GM04503 (cell line): ENCODE data around the gene C3orf22.

Experiments used
- DNase-seq: peaks from one replicate; pipeline ENCODE4 v3.0.0-alpha.2; 2012; ENCODE audit warnings: low read depth

The C3orf22 gene

DNA sequence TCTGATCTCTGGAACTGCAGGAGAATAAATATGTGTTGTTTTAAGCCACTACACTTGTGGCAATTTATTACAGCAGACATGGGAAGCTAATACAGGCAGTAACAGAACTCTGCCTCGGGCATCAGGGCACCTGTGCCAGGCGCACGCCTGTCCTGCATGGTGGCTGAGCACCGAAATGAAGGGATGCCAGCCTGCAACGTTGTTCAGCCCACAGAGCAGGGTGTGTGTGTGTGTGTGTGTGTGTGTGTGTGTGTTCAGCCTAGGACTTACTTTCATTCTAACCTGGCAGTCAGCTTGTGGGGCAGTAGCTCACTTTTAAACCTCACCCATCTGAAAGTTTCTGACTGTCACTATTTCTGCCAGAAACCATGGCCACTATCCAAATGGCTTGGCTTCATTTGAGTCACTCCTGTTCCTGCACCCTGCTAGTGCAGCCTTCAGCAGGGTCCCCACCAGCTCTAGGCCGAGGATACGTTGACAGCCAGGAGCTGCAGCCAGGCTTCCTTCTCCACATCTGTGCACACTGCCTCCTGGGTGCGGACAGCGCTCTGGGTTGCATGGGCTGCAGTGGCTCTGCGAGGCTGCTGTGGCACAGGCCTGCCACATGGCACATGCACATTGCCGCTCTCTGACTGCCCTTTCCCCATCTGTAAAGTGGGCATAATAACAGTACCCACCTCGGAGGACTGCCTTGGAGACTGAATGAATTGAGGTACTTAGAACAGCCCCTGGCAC is 45.6 kb downstream of the C3orf22 start:
- no peak for DNase-seq

DNA sequence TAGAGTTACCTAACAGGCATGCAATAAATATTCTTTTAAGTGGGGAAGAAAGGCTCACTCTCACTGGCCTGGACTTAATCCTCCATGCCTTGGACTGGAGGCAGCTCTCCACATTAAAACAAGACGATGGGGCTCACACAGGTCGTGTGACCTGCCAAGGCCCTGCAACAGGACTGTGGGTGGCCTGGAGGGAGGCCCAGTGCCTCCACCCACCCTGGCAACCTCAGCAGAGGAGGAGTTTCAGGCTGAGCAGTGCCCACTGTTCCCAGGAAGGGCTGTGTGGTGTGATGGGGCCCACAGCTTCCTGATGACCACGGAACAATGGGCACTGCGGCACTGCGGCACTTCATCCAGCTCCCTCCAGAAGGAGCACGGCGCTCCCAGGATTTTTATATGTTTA is 46.7 kb downstream of the C3orf22 start:
- DNase-seq: no peak

DNA sequence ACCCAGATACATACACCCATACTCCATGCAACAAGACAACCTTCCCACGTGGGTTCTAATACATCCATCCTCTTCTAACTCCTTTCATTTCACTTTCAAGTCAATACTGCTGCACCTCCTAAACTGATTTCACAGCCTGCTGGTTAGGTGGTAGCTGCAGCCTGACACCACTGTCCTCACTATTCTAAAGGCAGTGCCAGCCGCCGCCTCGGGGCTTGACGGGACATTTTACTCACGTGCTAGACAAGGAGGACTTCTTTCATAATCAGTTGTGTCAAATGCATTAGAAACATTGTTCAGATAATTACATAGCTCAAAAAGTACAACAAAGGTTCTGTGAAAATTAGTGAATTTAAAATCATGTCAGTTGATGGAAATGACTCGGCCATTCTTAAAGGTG is 47.4 kb downstream of the C3orf22 start:
- DNase-seq: no peak

DNA sequence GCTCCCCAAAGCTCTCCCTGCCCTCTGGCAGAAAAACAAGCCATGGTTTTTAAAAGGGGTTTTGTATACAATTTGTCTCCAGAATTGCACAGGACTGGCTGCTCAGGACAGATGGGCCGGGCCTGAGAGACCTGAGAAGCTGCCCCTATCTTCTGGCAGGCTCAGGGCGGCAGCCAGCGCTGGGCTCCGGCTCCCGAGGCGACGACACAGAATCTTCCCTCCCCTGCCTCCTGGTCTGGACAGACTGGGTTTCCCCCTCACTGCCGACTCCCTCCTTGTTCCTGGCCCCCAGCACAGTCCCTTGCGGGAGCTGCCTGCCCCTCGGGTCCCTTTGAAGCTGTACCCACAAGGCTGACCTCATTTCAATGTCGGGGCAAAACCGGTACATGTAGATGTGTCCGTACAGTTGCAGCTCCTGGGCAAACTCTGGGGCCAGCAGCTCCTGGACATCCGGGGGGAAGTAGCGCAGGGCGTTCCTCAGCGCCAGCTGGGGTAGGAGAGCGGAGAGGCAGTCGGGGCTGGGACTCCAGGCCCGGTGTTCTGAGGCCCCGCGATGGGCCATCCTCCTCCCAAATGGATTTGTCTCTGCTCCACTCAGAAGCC is 48.3 kb downstream of the C3orf22 start:
- DNase-seq: no peak

DNA sequence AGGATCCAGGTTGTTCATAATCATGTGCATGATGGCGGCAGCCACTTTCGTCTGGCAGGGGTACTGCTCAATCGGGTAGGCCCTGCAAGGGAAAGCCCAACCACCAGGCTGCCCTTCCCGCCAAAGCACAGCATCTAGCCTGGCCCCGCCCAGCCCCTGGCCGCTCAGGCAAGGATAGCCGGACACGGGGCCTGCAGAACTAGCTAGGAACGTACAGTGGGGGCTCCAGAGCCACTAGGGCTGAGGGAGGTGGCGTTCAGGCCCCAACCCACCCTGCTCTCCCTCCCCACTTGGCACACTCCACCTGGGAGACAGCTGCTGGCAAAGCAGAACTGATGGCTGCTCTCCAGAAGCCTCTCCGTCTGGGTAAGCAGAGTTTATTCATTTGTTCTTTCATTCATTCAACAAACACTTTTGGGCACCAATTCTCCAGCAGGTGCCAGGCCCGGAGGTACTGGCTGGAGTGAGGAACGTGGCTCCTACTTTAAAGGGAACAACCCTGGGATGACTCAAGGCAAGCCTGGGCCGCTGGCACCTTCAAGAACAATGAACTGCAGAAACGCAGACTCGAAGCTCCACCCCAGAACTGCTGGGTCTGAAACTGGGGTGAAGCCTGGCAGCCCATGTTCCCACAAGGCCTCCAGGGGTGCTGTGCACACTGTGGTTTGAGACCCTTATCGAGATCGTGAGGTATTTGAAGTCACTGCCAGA is 49.0 kb downstream of the C3orf22 start:
- no peak for DNase-seq

DNA sequence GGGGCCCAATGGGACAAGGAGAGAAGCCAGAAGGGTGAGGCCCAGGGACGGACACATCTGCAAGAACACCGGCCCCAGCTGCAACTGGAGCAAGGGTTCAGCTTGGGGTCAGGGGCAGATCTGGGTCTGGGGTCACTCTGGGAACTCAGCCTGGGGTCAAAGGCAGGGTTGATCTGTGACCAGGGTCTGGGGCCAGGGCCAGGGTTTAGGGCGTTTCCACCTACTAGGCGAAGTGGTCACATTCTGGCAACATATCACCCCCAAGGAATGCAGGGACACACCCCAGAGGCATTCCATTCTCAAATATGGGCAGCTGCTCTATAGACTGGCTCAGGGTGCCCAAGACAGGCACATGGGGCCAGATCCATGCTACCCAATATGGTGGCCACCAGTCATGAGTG is 50.2 kb downstream of the C3orf22 start:
- DNase-seq: no peak

DNA sequence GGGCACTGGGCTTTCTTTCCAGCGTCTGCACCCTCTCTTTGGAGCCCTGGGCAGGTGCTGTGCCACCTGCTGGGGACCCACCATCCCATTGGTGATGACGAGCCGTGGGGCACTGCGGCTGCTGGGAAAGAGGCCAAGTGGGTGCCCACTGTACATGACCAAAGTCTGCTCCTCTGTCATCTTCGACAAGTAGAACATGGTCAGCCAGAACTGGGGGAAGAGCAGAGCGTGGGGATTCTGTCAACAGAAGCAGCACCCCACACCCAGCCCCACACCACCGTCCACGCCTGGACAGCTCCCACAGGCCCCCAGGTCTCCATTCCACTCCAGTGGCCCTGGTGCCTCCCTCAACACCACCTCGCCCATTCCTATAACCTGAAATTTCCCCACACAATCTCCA is 50.8 kb downstream of the C3orf22 start:
- no peak for DNase-seq

DNA sequence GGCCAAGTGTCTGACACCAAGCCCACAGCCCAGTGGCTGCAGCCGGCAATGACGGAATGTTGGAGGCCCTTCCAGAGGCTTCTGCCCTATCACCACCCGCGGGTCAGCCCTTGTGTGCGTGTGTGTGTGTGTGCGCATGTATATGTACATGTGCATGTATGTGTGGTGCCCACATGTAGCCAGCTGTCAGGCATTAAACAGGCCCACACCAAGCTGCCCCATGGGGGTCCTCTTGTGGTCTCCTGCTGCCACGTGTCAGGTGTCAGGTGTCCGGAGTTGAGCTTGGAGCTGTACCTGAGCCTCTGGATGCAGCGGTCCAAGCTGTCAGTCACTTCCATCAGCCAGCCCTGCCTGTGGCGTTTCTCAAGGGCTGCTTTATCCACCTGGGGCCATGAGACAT is 55.0 kb downstream of the C3orf22 start:
- DNase-seq: no peak

DNA sequence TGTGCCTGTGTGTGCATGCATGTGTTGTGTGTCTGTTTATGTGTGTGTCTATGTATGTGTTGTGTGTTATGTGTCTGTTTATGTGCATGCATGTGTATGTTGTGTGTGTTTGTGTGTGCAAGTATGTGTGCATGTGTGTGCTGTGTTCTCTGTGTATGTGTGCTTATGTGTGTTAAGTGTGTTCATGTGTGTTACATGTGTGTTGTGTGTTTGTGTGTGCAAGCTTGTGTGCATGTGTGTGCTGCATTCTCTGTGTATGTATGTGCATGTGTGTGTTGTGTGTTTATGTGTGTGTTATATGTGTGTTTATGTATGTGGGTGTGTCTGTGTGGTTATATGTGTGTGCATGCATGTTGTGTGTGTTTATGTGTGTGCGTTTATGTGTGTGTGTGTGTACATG is 56.1 kb downstream of the C3orf22 start:
- no peak for DNase-seq

DNA sequence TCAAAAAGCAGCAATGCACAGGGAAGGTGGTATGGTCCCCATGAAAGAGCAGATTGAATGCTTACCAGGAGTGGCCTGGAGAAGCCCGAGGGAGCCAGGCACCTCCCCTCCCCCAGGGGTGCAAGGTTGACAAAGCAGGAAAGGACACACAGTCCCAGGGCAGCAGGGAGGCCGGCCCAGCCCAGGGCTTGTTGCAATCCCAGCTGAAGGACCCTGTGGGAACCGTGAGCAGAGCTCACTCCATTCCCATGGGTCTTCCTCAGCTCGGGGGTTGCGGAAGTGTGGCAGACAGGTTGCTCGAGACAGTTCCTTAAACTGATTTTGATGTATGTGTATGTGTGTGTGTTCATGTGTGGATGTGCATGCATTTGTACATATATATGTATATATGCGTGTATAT is 57.0 kb downstream of the C3orf22 start:
- DNase-seq: no peak

DNA sequence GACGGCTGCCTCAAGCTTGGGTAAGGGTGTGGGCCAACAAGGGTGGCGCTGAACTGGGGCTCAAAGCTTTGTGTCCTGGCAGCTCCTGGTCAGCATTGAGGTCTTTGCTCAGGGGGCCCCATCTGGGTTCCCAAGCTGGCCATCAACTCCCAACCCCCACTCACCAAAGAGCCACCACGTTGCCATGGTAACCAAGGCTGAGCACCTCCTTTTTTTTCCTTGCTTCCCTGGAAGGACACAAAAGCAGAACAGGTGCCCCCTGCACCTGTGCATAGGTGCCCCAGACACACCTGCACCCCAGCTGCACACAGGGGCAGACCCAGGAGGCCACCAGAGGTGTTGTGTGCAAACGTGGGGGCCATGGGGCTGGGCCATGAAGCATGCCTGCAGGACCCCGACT is 57.7 kb downstream of the C3orf22 start:
- DNase-seq: no peak

DNA sequence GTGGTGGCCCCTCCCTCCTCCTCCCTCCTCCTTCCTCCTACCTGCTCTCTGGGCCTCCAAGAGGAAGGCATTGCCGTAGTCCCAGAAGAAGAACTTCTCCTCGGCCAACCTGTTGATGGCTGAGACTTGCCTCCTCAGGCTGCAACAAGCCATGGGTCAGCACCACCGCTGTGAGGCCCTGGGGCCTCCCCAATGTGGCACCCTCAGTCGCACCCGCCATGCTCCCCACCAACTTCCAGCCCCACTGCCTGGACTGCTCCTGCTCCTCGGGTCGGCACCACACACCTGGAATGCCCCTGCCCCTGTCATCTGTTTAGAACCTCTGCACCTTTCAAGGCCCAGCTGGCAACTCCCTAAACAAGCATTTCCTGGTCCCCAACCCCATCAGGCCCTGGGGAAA is 58.7 kb downstream of the C3orf22 start:
- DNase-seq: no peak
